Measurements from ENCODE around the gene RAPSN.

RAPSN gene

GRCh38 chr11:47466201-47466600 lies 17.3 kb upstream of the RAPSN start:
- no peak for DNase-seq (ENCODE audit: low read depth in 2 of 2)

- DNase-seq (ENCODE audit: low read depth in 2 of 2) = no peak
These were observed 15.5 kb upstream of the RAPSN start for GRCh38 chr11:47464483-47464882.

GRCh38 chr11:47461876-47462275 lies 12.9 kb upstream of the RAPSN start:
- DNase-seq (ENCODE audit: low read depth in 2 of 2) = no peak

- DNase-seq (ENCODE audit: low read depth in 2 of 2) = no peak
These were observed 11.8 kb upstream of the RAPSN start for GRCh38 chr11:47460571-47461235.

GRCh38 chr11:47454258-47454671 lies 5.3 kb upstream of the RAPSN start:
- peak; percentile 34 to 35 for DNase-seq (ENCODE audit: low read depth in 2 of 2)

DNA sequence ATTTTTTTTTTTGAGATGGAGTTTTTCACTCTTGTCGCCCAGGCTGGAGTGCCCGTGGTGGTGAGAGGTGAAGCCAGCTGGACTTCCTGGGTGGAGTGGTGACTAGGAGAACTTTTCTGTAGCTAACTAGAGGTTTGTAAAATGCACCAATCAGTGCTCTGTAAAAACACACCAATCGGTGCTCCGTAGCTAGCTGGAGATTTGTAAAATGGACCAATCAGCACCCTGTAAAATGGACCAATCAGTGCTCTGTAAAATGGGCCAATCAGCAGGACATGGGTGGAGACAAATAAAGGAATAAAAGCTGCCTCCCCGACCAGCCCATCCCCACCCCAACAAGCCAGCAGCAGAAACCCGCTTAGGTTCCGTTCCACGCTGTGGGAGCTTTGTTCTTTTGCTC lies 4.4 kb upstream of the RAPSN start:
- DNase-seq (ENCODE audit: low read depth in 2 of 2) = no peak

- DNase-seq (ENCODE audit: low read depth in 2 of 2) = no peak
These were observed 3.1 kb upstream of the RAPSN start for GRCh38 chr11:47451990-47452389.

DNA sequence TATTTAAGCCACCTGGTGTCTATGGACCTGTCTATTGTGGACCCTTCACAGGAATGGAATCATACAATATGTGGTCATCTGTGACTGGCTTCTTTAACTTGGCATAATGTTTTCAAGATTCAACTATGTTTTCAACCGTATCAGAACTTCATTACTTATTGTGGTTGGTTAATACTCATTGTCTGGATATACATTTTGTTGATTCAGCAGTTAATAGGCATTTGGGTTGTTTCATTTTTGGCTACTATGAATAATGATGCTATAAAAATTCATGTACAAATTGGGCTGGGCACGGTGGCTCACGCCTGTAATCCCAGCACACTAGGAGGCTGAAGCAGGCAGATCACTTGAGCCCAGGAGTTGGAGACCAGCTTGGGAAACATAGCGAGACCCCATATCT lies 2.5 kb upstream of the RAPSN start:
- no peak for DNase-seq (ENCODE audit: low read depth in 2 of 2)

GRCh38 chr11:47449541-47449940 lies 605 bp upstream of the RAPSN start:
- DNase-seq (ENCODE audit: low read depth in 2 of 2) = no peak

DNA sequence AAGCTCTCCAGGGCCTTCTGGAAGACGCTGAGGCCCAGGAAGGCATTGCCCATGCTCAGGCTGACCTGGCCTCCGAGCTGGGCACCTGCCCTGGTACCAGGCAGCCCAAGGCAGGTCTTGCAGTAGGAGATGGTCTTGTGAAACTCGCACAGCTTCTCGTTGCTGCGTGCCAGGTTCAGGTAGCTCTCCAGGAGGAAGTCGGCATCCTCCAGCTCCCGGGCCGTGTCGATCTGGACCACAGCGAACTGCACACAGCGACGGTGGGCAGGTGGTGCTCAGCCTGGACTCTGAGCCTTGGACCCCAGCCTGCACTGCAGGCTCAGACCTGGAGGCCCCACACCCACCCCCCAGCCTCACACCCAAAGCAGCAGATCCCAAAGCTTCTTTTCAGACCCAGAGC lies 1.0 kb downstream of the RAPSN start:
- no peak for DNase-seq (ENCODE audit: low read depth in 2 of 2)

DNA sequence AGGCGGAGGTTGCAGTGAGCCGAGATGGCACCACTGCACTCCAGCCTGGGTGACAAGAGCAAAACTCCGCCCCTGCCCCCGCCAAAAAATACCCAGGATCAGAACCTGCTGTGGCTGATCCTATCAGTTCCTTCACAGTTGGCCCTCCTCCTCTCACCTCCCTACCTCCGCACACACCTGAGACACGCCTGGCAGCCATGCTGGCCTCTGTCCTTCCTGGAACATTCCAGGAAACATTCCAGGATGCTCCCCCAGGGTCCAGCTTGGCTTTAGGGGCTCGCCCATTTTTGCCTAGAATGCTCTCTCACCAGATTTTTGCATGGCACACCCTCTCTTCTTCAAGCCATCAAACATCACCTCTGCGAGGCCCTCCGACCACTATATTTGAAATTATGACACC lies 2.1 kb downstream of the RAPSN start:
- DNase-seq (ENCODE audit: low read depth in 2 of 2) = no peak

DNA sequence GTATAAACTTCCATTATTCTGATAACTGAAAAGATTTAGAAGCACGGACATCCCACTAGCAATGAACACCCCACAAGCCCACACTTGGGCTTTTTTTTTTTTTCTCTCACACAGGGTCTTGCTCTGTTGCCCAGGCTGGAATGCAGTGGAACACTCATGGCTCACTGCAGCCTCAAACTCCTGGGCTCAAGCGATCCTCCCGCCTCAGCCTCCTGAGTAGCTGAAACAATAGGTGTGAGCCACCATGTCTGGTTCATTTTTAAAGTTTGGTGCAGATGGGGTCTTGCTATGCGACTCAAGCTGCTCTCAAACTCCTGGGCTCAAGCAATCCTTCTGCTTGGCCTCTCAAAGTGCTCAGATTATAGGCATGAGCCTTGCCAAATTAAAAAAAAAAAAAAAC lies 3.1 kb downstream of the RAPSN start:
- DNase-seq (ENCODE audit: low read depth in 2 of 2) = no peak

DNA sequence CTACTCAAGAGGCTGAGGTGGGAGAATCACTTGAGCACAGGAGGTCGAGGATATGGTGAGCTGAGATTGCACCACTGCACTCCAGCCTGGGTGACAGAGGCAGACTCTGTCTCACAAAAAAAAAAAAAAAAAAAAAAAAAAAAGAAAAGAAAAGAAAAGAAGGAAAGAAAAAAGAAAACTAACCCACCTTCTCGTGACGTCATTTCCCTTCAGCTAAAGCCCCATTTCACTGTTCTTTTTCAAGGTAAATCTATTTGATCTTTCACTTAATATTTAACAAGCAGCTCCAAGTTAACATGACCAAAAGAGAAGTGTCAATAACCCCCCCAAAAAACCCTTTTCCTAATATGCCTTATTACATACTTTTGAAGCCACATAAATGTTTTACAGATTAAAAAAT lies 5.1 kb downstream of the RAPSN start:
- no peak for DNase-seq (ENCODE audit: low read depth in 2 of 2)

DNA sequence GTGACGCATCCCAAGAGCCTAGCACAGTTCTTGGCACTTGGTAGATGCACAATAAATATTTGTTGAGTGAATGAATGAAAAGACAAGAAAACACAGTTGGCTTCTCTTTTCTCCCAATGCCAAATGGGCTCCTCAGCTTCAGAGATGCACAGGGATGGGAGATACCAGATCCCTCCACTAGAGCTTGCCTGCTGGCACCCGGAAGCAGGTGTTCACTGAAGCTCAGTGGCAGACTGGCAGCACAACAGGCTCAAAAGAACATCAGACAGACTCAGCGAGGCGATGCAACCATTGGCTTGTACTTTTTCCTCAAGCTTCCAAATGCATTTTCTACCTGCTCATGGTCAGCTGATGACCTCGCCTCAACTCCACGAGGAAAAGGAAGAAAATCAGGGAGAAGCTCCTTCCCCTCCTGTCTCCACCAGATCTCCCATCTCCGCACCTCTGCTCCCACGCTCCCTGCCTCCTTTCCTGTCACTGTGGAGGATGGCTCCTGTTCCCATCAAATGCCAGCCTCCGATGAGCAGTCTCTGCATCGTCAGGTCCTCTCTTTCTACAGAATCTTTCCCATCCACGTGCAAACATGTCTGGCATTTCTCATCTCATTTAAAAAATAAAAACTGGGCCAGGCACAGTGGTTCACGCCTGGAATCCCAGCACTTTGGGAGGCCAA lies 5.8 kb downstream of the RAPSN start:
- no peak for DNase-seq (ENCODE audit: low read depth in 2 of 2)

DNA sequence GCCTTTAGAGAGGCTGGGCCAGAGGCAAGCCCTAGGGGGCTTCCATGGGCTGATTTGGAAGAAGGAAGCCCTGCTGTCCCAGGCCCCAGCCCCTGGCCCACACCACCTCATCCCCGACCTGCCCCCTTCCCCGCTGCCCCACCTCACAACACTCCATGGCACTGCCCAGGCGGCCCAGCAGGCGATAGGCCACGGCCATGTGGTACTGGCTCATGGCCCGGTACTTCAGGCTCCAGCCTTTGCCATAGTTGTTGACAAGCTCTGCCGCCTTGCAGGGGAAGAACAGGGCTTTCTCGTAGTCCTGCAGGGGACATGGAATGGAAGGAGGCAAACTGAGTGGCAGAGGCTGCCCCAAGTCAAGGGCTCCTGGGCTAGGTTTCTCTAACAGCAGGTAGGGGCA lies 6.4 kb downstream of the RAPSN start:
- no peak for DNase-seq (ENCODE audit: low read depth in 2 of 2)

GRCh38 chr11:47441421-47441820 lies 7.5 kb downstream of the RAPSN start:
- DNase-seq (ENCODE audit: low read depth in 2 of 2) = no peak

GRCh38 chr11:47440054-47440476 lies 8.9 kb downstream of the RAPSN start:
- DNase-seq (ENCODE audit: low read depth in 2 of 2) = no peak

DNA sequence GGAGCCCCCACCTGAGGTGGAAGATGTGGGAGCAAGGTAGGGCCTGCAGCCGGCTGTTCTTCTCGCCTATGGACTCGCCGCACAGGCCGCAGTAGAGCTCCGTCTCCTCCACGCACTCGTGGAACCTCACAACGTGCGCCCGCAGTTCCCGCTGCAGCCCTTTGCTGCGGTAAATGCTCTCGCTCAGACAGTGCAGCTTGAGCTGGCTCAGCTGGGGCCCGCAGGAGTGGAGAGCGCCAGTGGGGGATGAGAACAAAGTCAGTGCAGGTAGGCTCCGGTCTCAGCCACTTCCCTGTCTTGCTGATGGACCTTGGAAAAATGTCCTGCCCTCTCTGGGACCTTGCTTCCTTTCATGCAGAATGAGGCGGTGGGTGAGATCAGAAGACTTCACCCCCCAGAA lies 10.2 kb downstream of the RAPSN start:
- no peak for DNase-seq (ENCODE audit: low read depth in 2 of 2)

DNA sequence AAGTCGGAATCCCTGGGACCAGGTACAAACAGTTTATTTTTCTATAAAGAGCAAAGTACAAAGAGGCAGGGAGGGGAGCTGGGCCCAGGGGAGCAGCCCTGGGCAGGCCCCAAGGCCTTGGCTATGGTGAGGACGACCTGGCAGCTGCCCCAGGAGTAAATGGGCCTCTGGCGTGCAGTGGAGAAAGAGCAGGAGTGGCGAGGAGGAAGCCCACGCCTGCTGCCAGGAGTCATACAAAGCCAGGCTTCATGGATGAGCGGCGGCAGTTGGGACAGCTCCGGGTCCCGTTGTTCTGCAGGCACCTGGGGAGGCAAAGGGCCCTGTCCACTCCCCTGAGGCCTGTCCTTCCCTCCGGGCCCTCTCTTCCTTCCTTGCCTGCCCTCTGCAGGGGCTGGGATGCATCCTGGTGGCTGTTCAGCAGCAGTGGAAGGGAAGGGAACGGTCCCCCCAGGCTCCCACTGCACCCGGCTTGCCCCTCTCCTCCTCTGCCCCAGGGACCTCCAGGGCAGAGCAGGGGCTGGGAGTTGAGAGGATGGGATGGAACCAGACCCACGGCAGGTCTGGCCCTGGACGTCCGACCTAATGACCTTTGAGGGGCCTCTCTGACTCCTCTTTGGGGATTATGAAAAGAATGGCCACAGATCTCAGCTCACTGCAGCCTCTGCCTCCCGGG lies 11.1 kb downstream of the RAPSN start:
- DNase-seq (ENCODE audit: low read depth in 2 of 2) = no peak

DNA sequence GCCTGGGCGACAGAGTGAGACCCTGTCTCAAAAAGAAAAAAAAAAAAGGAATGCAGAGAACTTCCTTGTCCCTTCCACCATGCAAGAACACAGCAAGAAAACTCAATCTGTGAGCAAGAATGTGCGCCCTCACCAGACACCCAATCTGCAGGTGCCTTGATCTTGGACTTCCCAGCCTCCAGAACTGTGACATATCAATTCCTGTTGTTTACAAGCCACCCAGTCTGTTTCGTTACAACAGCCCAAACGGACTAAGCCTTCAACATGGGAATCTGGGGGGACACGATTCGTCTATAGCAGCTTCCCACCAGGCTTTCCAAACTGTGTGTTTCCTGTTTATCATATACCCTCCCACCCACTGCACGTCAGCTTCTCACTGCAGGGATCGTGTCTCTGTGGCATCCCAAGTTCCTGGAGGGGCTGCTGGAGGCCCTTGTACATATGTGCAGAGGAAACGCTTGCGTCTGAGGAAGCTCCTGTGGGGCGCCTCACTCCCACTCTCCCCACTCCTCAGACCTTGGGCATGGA lies 11.7 kb downstream of the RAPSN start:
- no peak for DNase-seq (ENCODE audit: low read depth in 2 of 2)

DNA sequence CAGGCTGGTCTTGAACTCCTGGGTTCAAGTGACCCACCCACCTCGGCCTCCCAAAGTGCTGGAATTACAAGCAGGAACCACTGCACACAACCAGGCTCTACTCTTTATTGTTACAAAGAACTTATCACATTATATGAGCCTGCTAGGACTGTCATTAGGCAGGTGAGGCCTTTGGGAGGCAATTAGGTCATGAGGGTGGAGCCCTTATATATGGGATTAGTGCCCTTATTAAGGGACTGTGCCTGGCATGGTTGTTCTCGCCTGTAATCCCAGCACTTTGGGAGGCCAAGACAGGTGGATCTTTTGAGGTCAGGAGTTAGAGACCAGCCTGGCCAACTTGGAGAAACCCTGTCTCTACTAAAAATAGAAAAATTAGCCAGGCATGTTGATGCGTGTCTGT lies 12.2 kb downstream of the RAPSN start:
- DNase-seq (ENCODE audit: low read depth in 2 of 2) = no peak

DNA sequence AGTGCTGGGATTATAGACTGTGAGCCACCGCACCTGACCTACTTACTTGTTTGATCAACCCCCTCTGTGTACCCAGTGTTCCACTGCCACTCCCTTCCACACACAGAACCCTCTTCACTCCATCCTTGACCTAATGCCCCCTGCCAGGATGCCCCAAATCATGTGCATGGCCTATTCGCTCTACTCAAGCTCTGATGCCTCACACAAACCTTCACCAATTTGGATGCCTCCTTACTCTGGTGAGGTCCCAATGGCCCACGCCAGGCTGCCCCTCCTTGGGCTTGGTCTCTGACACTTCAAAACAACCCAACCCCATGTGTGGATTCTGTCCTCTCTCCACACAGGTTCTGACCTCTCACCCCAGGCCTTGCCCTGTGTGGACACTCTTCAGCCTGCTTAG lies 13.2 kb downstream of the RAPSN start:
- no peak for DNase-seq (ENCODE audit: low read depth in 2 of 2)
